Measurements from ENCODE around the gene QDPR. TPM values are rescaled to one million over a fixed set of nuclear protein-coding genes. Genes with fewer than 3 reads are reported as not detected.

The QDPR gene
- total and polyA plus RNA-seq, 9 of the 15 experiments (the other 6 are each of a cell fraction or from before 2014, with no cell fraction given) = 5.7 to 29.7 (median 17.2) TPM

DNA sequence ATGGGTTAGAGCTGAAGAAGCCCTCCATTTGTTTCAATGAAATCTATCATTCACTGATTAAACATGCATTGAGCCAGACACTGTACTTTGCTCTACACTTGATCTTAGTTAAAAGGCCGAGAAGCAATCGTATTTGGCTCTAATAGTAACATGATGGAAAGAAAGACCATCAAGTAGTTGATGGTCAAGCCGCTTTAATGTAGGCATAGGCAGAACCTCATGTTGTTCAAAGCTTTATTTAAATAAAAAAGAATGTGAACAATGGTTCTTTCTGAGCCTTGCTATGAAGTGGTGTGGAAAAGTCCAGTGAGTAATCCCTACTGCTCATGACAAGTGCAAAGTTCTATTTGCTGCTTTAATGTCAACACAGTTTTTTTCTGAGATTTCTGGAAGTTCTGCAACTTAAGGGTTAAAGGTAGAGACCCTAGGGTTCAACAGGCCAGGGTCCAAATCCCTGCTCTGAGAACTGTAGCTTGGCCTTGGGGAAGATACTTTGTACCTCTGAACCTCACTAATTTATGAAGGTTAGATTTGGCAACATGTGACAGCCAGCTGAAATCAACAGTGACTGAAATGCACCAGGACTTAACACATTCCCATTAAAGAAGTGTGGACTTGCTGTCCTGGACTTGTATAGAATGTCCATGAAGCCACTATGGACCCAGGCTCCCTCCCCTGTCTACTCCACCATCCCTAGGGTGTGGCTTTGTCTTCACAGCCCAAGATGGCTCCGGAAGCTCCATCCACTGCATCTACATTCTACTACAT lies 47.2 kb upstream of the QDPR start:
- intact Hi-C loops (cut with micrococcal nuclease) = no loop called here

More for the DNA sequence above, 47.2 kb upstream of the QDPR start:
- ChIA-PET CTCF (ENCODE audit: low intra/inter-chr PET ratio) (no interaction called here), POLR2A (interaction anchor here (0.9 to 1.0 kb wide), 2 partner anchors 10 to 12 kb away, joined by 3 to 4 read pairs; no protein-coding TSS in a partner anchor)
- H3K4me1 ChIP-seq (replicated peaks in 1 of 2; ENCODE audit: control insufficient read depth in 2 of 2, insufficient read depth in 2 of 2, low read length in 2 of 2) = peaks cover 0 to 2% of the 10 kb centered on the region in 2 experiments; a peak in 1 of 5 replicates
- ATAC-seq (peak; percentile 39; the same call in 1 of the 3 replicates), FAIRE-seq (no peak), DNase-seq (ENCODE audit: extremely low read depth in 1 of 4, low spot score in 3 of 4) (no peak)
- H3K9ac ChIP-seq (ENCODE audit: insufficient read depth in 1 of 2, low read depth in 2 of 2, low read length in 2 of 2) = no peak overlapping the region
- in situ Hi-C loops (cut with MboI) = no loop called here
- H3K9me1 ChIP-seq (ENCODE audit: control insufficient read depth, insufficient read depth, low read length) = no peaks in the 10 kb centered on the region
- H3K4me3 ChIP-seq = no peak overlapping the region
- WGBS (ENCODE audit: insufficient coverage, low coverage, missing lambda C conversion rate) = 13% methylated on average over 4 of the region's 4 CpGs
- no peaks in the 10 kb centered on the region for H4K20me1 ChIP-seq (replicated peaks; ENCODE audit: control insufficient read depth, insufficient read depth, low read length)
- no peaks in the 10 kb centered on the region for H3K79me2 ChIP-seq (ENCODE audit: control insufficient read depth, insufficient read depth, low read length)
- no peaks in the 10 kb centered on the region; the same call in 1 of the 2 replicates for H3K9me3 ChIP-seq (replicated peaks; ENCODE audit: control insufficient read depth, insufficient read depth, low read depth, low read length)
- no TSS peak for BruUV-seq (replicated peaks)
- H3K4me2 ChIP-seq (ENCODE audit: insufficient read depth, low read length) = no peak overlapping the region
- H3K36me3 ChIP-seq (ENCODE audit: control insufficient read depth, insufficient read depth, low read length) = no peaks in the 10 kb centered on the region
- H3K27me3 ChIP-seq (ENCODE audit: control insufficient read depth in 2 of 2, insufficient read depth in 2 of 2, low read length in 2 of 2) = peaks cover 23 to 32% of the 10 kb centered on the region in 2 experiments; a peak in 4 of 5 replicates
- TF ChIP-seq YY1 (IDR thresholded peaks at IDR 0.05; ENCODE audit: borderline replicate concordance in 1 of 3, control insufficient read depth in 1 of 3, extremely low read depth in 1 of 3, insufficient read depth in 3 of 3, insufficient read length in 1 of 3, insufficient replicate concordance in 2 of 3, low read depth in 1 of 3, low read length in 2 of 3) (peak in 1 of 3 experiments; percentile 33), NFYB (IDR thresholded peaks at IDR 0.05; ENCODE audit: extremely low read depth, insufficient read length) (no peak), ZNF232 (CRISPR knock-in tag; IDR thresholded peaks at IDR 0.05) (peak; percentile 97), ZFP1 (CRISPR knock-in tag; IDR thresholded peaks at IDR 0.05) (no peak), ZBTB17 (CRISPR knock-in tag; IDR thresholded peaks at IDR 0.05) (0 out of 2 replicates have a peak, but pooled peaks have one; percentile 66)
- TF ChIP-seq, protein P1, sequence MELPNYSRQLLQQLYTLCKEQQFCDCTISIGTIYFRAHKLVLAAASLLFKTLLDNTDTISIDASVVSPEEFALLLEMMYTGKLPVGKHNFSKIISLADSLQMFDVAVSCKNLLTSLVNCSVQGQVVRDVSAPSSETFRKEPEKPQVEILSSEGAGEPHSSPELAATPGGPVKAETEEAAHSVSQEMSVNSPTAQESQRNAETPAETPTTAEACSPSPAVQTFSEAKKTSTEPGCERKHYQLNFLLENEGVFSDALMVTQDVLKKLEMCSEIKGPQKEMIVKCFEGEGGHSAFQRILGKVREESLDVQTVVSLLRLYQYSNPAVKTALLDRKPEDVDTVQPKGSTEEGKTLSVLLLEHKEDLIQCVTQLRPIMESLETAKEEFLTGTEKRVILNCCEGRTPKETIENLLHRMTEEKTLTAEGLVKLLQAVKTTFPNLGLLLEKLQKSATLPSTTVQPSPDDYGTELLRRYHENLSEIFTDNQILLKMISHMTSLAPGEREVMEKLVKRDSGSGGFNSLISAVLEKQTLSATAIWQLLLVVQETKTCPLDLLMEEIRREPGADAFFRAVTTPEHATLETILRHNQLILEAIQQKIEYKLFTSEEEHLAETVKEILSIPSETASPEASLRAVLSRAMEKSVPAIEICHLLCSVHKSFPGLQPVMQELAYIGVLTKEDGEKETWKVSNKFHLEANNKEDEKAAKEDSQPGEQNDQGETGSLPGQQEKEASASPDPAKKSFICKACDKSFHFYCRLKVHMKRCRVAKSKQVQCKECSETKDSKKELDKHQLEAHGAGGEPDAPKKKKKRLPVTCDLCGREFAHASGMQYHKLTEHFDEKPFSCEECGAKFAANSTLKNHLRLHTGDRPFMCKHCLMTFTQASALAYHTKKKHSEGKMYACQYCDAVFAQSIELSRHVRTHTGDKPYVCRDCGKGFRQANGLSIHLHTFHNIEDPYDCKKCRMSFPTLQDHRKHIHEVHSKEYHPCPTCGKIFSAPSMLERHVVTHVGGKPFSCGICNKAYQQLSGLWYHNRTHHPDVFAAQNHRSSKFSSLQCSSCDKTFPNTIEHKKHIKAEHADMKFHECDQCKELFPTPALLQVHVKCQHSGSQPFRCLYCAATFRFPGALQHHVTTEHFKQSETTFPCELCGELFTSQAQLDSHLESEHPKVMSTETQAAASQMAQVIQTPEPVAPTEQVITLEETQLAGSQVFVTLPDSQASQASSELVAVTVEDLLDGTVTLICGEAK (IDR thresholded peaks at IDR 0.05) = 0 out of 2 replicates have a peak, but pooled peaks have one; percentile 48
- TF ChIP-seq, protein P1 (CRISPR knock-in tag; IDR thresholded peaks at IDR 0.05) = no peak
- TF ChIP-seq, protein P2, sequence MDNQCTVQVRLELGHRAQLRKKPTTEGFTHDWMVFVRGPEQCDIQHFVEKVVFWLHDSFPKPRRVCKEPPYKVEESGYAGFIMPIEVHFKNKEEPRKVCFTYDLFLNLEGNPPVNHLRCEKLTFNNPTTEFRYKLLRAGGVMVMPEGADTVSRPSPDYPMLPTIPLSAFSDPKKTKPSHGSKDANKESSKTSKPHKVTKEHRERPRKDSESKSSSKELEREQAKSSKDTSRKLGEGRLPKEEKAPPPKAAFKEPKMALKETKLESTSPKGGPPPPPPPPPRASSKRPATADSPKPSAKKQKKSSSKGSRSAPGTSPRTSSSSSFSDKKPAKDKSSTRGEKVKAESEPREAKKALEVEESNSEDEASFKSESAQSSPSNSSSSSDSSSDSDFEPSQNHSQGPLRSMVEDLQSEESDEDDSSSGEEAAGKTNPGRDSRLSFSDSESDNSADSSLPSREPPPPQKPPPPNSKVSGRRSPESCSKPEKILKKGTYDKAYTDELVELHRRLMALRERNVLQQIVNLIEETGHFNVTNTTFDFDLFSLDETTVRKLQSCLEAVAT (IDR thresholded peaks at IDR 0.05) = 0 out of 4 replicates have a peak, but pooled peaks of 1 of the 2 experiments have one; percentile 68
- H3K27ac ChIP-seq (ENCODE audit: extremely low read depth, low read depth, low read length) = no peak overlapping the region
- no peak overlapping the region for H2AFZ ChIP-seq (ENCODE audit: low read depth, low read length)

All from K562 (cell line).